Hepatic stellate cell (primary cell): ENCODE data around the gene ETS2.

Experiments used
- DNase-seq: peaks from one replicate; pipeline ENCODE4 v3.0.0; 2011; ENCODE audit warnings: low spot score

ETS2 gene

GRCh38 chr21:38802050-38803026 is 3.4 kb upstream of the ETS2 start:
- DNase-seq = no peak

DNA sequence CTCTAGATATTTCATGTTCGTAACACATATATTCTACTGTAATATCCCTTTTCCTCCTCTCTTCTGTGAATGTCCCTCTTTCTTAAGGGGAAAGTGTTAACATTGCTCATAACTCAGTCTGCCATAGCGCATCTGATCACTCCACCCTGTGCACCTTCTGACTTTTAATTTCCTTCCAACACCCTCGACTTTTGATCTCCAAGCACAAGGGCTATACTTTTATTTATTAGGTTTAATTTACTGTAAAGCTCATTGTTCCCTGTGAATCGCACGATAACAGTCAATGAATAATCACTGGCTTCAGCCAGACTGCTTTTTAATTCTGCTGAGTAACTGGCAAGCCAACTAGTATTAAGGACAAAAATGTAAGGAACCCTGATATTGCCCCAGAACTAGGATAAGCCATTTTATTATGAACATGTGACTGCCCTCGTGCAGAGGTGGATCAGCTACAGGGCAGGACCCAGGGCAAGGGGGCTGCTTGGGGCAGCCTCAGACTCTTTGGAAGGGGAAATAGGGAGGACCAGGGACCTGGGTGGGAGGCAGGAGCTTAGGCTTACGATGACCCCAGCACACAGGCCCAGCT is 2.6 kb upstream of the ETS2 start:
- DNase-seq = no peak

- peak; percentile 44 for DNase-seq
Observed at GRCh38 chr21:38804030-38804788, 1.5 kb upstream of the ETS2 start.

GRCh38 chr21:38804789-38805327 is 871 bp upstream of the ETS2 start:
- peak; percentile 63 for DNase-seq

DNA sequence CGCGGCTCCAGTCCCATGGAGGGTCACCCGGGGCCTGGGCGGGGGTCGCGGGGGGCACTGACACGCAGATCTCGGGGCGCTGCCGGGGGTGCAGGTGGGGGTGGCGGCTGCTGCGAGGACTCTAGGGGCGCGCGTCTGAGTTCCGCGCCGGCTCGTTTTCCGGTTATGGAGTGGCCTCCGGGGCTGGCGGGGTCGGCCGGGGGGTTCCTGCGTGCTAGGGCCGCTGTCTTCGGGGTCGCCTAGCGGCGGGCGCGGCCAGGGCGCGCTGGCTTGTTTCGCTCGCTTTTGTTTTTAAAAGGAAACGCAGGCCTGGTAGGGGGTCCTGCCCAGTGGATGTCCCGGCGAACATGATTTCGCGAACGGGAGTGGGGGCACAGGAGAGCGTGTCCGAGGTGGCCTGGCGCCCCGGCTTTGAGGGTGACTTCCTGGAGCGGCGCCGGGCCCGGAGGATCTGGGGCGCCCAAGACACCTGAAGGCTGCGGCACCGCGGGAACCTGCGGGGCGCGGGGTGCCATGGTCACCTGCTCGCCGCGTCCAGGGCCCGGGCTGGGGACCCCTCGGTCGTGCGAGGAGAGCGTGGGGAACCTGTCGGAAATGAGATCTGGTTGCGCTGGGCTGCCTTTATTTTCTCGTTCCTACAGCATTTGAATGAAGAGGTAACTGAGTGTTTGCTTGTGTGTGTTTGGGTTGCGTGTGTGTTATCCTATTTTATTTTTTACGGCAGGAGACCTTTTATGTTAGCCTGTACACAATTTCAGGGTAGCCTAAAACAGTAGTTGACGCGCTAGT is 618 bp downstream of the ETS2 start:
- DNase-seq = peak; percentile 31

DNA sequence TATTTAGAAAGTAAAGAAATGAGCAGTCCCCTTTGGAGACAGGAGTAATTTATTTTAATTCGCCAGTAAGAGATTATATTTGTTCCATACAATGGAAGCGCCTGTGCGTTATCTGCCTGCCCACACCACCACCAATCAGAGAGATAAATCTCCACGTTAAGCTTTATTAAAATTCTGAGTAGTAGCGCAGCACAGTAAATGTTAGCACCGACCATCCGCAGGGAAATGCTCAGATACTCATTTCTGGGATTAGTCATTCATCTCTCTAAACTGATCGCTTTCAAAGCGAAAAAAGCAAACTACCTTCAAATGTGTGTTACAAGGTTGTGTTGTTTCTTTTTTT is 1.2 kb downstream of the ETS2 start:
- peak; percentile 53 for DNase-seq

DNA sequence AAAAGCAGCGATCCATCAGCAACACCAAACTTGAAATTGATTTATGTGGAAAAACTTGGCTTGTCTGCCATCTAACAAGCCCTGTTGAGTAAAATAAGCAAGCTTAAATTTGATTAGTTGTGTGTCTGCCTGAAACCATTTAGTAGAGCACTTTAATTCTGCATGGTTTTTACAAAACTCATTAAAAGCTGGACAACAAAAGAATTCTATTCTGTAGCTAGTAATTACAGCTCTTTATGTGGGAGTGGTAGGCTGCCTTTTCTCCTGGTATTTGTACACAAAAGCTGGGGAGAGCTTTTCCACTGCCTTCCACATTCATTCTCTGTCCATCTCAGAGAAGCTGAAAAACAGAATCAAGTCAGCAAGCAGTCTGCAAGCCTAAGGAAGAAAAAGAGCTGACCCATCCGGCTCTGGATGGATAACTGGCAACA is 1.7 kb downstream of the ETS2 start:
- no peak for DNase-seq

GRCh38 chr21:38807986-38808385 is 2.3 kb downstream of the ETS2 start:
- no peak for DNase-seq

GRCh38 chr21:38809198-38809878 is 3.6 kb downstream of the ETS2 start:
- DNase-seq = no peak

DNA sequence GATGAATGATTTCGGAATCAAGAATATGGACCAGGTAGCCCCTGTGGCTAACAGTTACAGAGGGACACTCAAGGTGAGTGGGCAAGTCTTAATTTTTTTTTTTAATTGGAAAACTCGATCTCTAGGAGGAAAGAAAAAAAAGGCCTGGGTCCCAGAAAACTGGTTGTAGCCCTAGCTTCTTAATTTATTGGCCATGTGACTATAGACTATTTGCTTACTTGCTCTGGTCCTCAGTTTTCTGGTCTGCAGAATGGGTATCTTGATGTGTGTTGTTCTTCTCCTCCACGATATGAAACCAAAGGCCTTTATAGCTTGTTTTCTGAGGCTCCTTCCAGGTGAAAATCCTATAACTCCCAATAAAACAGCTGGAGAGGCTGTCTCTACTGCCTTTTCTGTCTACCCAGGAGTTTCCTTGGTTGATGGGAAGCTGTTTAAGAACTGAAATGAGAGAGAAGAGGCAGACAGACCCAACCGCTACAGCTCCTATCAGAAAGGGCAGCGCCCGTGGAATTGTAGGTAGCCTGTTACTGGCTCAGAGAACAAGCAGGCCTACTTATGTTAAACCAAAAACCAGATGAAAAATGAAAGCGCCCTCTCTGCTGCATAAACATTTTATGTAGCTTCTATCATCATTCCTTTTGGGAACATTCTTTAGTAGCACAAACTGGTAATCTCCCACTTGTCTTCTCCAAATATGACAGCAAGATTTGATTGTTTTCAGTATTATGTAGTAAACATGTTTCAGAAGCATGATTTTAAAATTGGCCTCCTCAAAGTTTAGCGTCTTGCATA is 4.5 kb downstream of the ETS2 start:
- no peak for DNase-seq

- no peak for DNase-seq
Observed at GRCh38 chr21:38810826-38811164, 5.1 kb downstream of the ETS2 start.

DNA sequence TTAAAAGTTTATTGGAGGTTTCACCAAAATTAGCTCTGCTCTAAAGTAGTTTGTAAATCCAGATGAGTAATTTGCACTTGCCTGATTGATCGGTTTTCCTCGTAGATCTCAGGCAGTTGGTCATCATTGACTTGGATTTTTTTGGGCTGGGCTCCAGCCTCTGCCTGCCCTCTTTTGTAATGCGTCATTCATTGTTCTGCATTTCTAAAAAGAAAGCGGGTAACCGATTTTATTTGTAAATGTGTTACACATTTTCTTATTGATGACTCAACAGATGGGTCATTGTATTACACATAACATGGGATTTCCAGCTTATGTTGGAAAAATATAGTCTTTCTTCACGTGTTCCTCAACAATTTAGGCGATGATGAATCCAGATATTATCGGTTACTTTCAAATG is 5.5 kb downstream of the ETS2 start:
- no peak for DNase-seq

- no peak for DNase-seq
Observed at GRCh38 chr21:38813143-38813542, 7.4 kb downstream of the ETS2 start.

GRCh38 chr21:38813547-38813946 is 7.8 kb downstream of the ETS2 start:
- no peak for DNase-seq

DNA sequence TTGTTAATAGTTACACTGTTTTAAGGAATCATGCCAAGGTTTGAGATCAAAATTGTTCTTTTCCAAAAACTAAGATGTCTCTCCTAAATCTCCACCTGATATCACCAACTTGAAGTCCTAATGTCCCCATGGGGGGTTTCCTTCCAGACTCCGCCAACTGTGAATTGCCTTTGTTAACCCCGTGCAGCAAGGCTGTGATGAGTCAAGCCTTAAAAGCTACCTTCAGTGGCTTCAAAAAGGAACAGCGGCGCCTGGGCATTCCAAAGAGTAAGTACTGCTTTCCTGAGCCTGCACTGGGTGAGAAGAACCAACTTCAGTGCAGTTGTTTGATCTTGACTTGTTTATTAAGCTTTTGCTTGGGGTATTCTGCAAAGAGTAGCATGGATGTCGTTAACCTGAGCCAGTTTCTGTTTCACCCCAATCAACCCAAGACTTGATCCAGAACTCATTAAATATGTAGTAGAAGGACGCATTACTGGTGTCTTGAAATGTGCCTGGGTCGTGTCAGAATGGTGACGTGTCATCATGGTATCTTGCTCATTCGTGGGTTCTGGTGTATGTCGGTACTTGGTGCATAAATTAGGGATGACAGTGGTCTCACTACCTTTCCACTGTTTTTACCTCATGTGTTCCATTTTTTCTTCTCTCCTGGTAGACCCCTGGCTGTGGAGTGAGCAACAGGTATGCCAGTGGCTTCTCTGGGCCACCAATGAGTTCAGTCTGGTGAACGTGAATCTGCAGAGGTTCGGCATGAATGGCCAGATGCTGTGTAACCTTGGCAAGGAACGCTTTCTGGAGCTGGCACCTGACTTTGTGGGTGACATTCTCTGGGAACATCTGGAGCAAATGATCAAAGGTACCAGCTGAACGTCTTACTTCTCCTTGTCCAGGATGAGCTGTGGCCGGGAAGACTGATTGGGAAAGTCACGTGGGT is 8.7 kb downstream of the ETS2 start:
- DNase-seq = no peak

DNA sequence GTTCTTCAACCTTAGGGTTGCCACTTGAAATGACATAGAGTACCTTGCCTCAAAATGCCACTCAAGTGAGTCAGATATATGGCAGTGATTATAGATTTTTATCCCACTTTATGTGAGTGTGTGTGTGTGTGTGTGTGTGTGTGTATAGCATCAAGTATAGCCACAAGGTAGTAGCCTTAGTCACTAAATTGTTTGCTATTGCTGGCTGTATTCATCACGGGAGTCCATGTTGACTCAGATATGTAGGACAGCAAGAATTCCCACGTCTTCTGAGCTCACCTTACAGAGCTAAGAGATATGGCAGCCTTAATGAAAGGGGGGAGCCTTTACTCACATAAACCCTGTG is 9.3 kb downstream of the ETS2 start:
- DNase-seq = no peak

DNA sequence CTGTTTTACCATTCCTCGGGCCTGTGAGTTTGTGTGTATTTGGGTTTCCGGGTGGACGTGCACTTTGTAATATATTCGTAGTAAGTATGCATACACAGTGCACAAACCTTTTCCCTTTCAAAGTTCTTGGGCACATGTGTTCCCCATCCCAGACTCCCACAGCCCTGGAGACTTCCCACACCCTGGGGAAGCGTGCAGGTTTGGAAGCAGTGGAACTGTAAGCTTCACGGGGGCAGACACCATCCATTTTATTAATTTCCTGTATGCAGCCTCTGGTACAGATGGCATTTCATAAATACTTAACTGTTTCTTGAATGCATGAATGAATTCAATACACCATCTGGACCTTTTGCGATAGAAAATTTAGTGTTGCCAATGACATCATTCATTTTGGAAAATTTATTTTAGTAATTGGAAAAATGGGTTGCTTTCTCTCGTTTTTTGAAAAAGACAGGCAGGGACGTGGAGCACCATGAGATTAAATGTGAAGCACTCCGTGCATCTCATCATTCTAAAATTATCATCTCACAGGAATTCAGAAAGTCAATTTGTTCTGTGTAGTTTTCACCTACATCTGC is 10.8 kb downstream of the ETS2 start:
- DNase-seq = no peak

- peak; percentile 76 for DNase-seq
Observed at GRCh38 chr21:38817371-38818324, 11.9 kb downstream of the ETS2 start.
